ES-I3 (cell line): ENCODE data around the gene ATP6V0A1.
"Not testable (repeated sequence)": the region's sequence is repeated elsewhere in the genome, so short reads cannot be mapped to it uniquely, and the experiment has no call there.

Source experiments
- H3K36me3 ChIP-seq: 2 replicates; pipeline ENCODE4 v1.6.1; 2013; ENCODE audit warnings: mild to moderate bottlenecking, low read length, control low read depth, moderate library complexity; ENCODE audit not compliant: insufficient read depth
- H3K4me1 ChIP-seq: 2 replicates; pipeline ENCODE4 v1.6.1; 2013; ENCODE audit warnings: mild to moderate bottlenecking, control low read depth, low read length; ENCODE audit not compliant: insufficient read depth
- H3K9ac ChIP-seq: 2 replicates; pipeline ENCODE4 v1.6.1; 2013; ENCODE audit warnings: low read depth, mild to moderate bottlenecking, low read length, moderate library complexity
- H3K9me3 ChIP-seq: 2 replicates; pipeline ENCODE4 v1.6.1; 2013; ENCODE audit warnings: mild to moderate bottlenecking, low read length, moderate library complexity; ENCODE audit not compliant: control insufficient read depth, insufficient read depth

The ATP6V0A1 gene

GRCh38 chr17:42541041-42541833, 82.6 kb downstream of the ATP6V0A1 start:
- H3K4me1 ChIP-seq: peaks cover 4% of the 10 kb centered on the region; the same call in 1 of the 2 replicates
- H3K9me3 ChIP-seq: no peaks in the 10 kb centered on the region
- no peak overlapping the region for H3K9ac ChIP-seq
- H3K36me3 ChIP-seq: no peaks in the 10 kb centered on the region

- Histone ChIP-seq H3K36me3 (no peaks in the 10 kb centered on the region), H3K9ac (no peak overlapping the region), H3K4me1 (peaks cover 4% of the 10 kb centered on the region; the same call in 1 of the 2 replicates), H3K9me3 (no peaks in the 10 kb centered on the region)
These were observed 84.8 kb downstream of the ATP6V0A1 start for GRCh38 chr17:42543190-42544079.

GRCh38 chr17:42544874-42545283, 86.2 kb downstream of the ATP6V0A1 start:
- Histone ChIP-seq H3K36me3 (no peaks in the 10 kb centered on the region), H3K9me3 (no peaks in the 10 kb centered on the region), H3K4me1 (peaks cover 9% of the 10 kb centered on the region; the same call in 1 of the 2 replicates), H3K9ac (no peak overlapping the region)

GRCh38 chr17:42545755-42546505, 87.3 kb downstream of the ATP6V0A1 start:
- H3K36me3 ChIP-seq, H3K4me1 ChIP-seq, H3K9ac ChIP-seq: not testable (repeated sequence)

GRCh38 chr17:42547001-42547461, 88.4 kb downstream of the ATP6V0A1 start:
- Histone ChIP-seq H3K36me3 (no peaks in the 10 kb centered on the region), H3K9me3 (no peaks in the 10 kb centered on the region), H3K4me1 (peaks cover 5% of the 10 kb centered on the region; the same call in 1 of the 2 replicates), H3K9ac (no peak overlapping the region)

More at GRCh38 chr17:42545755-42546505, 87.3 kb downstream of the ATP6V0A1 start:
- H3K9me3 ChIP-seq: not testable (repeated sequence)

GRCh38 chr17:42547698-42548069, 89.0 kb downstream of the ATP6V0A1 start:
- peak overlapping the region; percentile 48; the same call in 1 of the 2 replicates for H3K9ac ChIP-seq
- no peaks in the 10 kb centered on the region for H3K36me3 ChIP-seq
- H3K4me1 ChIP-seq: peaks cover 5% of the 10 kb centered on the region; the same call in 1 of the 2 replicates
- no peaks in the 10 kb centered on the region for H3K9me3 ChIP-seq

GRCh38 chr17:42548070-42548837, 89.6 kb downstream of the ATP6V0A1 start:
- peak overlapping the region; percentile 48 for H3K9ac ChIP-seq

GRCh38 chr17:42548993-42549755, 90.5 kb downstream of the ATP6V0A1 start:
- Histone ChIP-seq H3K9me3 (no peaks in the 10 kb centered on the region), H3K36me3 (no peaks in the 10 kb centered on the region), H3K4me1 (peaks cover 5% of the 10 kb centered on the region; the same call in 1 of the 2 replicates), H3K9ac (peak overlapping the region; percentile 48)

More at GRCh38 chr17:42548070-42548837, 89.6 kb downstream of the ATP6V0A1 start:
- no peaks in the 10 kb centered on the region for H3K9me3 ChIP-seq
- peaks cover 5% of the 10 kb centered on the region; the same call in 1 of the 2 replicates for H3K4me1 ChIP-seq
- no peaks in the 10 kb centered on the region for H3K36me3 ChIP-seq

- peak within 1 kb of the TSS; percentile 87; the same call in 1 of the 2 replicates for H3K9ac ChIP-seq
- H3K36me3 ChIP-seq, H3K9me3 ChIP-seq, H3K4me1 ChIP-seq: not testable (repeated sequence)
These were observed 94.1 kb downstream of the ATP6V0A1 start, which contains the start of gene HSD17B1 for GRCh38 chr17:42552736-42553135. HSD17B1 (plus strand) TSS chr17:42552923; CDS start chr17:42552934, 11 bp downstream.

GRCh38 chr17:42553161-42553818, 94.6 kb downstream of the ATP6V0A1 start:
- Histone ChIP-seq H3K9ac (peak overlapping the region; percentile 87; the same call in 1 of the 2 replicates), H3K36me3 (no peaks in the 10 kb centered on the region), H3K9me3 (no peaks in the 10 kb centered on the region), H3K4me1 (peaks cover 5% of the 10 kb centered on the region; the same call in 1 of the 2 replicates)

GRCh38 chr17:42553866-42554249, 95.2 kb downstream of the ATP6V0A1 start:
- peaks cover 4% of the 10 kb centered on the region; the same call in 1 of the 2 replicates for H3K4me1 ChIP-seq
- H3K9ac ChIP-seq: peak overlapping the region; percentile 87
- H3K9me3 ChIP-seq: no peaks in the 10 kb centered on the region
- H3K36me3 ChIP-seq: no peaks in the 10 kb centered on the region
